OCI-LY1 (cell line): ENCODE results near the gene GXYLT2.

Source experiments
- H2AFZ ChIP-seq: fragments of 200-600 bp; sonication (generic), shearing (Covaris generic); 2 replicates; pipeline ENCODE4 v1.6.0; 2014; ENCODE audit warnings: antibody characterized with exemption, mild to moderate bottlenecking, low read length
- H3F3A ChIP-seq: fragments of 200-600 bp; sonication (generic), shearing (Covaris generic); 2 replicates; pipeline ENCODE4 v1.6.0; 2014; ENCODE audit warnings: mild to moderate bottlenecking, antibody characterized with exemption, low read length, moderate library complexity; ENCODE audit not compliant: insufficient read depth
- H3K27ac ChIP-seq: fragments of 200-600 bp; sonication (generic); 2 replicates; pipeline ENCODE4 v1.5.1; 2014; ENCODE audit warnings: low read length, mixed run types, mild to moderate bottlenecking, low read depth; ENCODE audit not compliant: poor library complexity, severe bottlenecking
- H3K27me3 ChIP-seq: fragments of 200-600 bp; sonication (generic); 2 replicates; pipeline ENCODE4 v1.6.0; 2014; ENCODE audit warnings: antibody characterized with exemption, mild to moderate bottlenecking, low read length, moderate library complexity; ENCODE audit not compliant: insufficient read depth
- H3K36me3 ChIP-seq: fragments of 200-600 bp; sonication (generic); 2 replicates; pipeline ENCODE4 v1.6.1; 2014; ENCODE audit warnings: mild to moderate bottlenecking, antibody characterized with exemption, low read length, moderate library complexity, mixed read lengths; ENCODE audit not compliant: insufficient read depth
- H3K4me1 ChIP-seq: fragments of 200-600 bp; sonication (generic); 2 replicates; pipeline ENCODE4 v1.5.1; 2014; ENCODE audit warnings: mild to moderate bottlenecking, low read length, moderate library complexity; ENCODE audit not compliant: insufficient read depth, severe bottlenecking
- H3K4me2 ChIP-seq: fragments of 200-600 bp; sonication (generic), shearing (Covaris generic); 2 replicates; pipeline ENCODE4 v1.6.1; 2014; ENCODE audit warnings: low read length
- H3K4me3 ChIP-seq: fragments of 200-600 bp; sonication (generic); 2 replicates; pipeline ENCODE4 v1.5.1; 2014; ENCODE audit warnings: low read length, low read depth, mild to moderate bottlenecking, mixed read lengths; ENCODE audit not compliant: poor library complexity, severe bottlenecking
- H3K79me2 ChIP-seq: fragments of 200-600 bp; shearing (Covaris generic); 2 replicates; pipeline ENCODE4 v1.6.1; 2016; ENCODE audit warnings: mixed run types, low read length, mixed read lengths; ENCODE audit not compliant: insufficient read depth
- H3K9ac ChIP-seq: fragments of 200-600 bp; sonication (generic), shearing (Covaris generic); 2 replicates; pipeline ENCODE4 v1.6.1; 2014; ENCODE audit warnings: mild to moderate bottlenecking, low read length, mixed read lengths
- H3K9me2 ChIP-seq: fragments of 200-600 bp; sonication (generic), shearing (Covaris generic); 2 replicates; pipeline ENCODE4 v1.6.1; 2014; ENCODE audit warnings: low read depth, mild to moderate bottlenecking, low read length, mixed read lengths
- H3K9me3 ChIP-seq: fragments of 200-600 bp; shearing (Covaris generic); 2 replicates; pipeline ENCODE4 v1.6.1; 2014; ENCODE audit warnings: low read length, mixed read lengths
- H4K20me1 ChIP-seq: fragments of 200-600 bp; sonication (generic), shearing (Covaris generic); 2 replicates; pipeline ENCODE4 v1.6.0; 2016; ENCODE audit warnings: mild to moderate bottlenecking, low read length; ENCODE audit not compliant: insufficient read depth
- EZH2 ChIP-seq: fragments of 200-600 bp; sonication (generic), shearing (Covaris generic); IDR thresholded peaks from 2 replicates; pipeline ENCODE4 v1.8.0; 2017; ENCODE audit warnings: borderline replicate concordance, mixed run types, mild to moderate bottlenecking, antibody characterized with exemption, low read length, moderate library complexity, mixed read lengths
- TF ChIP-seq, protein P1 (sequence below): fragments of 200-600 bp; sonication (generic), shearing (Covaris generic); IDR thresholded peaks from 2 replicates; pipeline ENCODE4 v1.5.1; 2017; ENCODE audit warnings: mild to moderate bottlenecking, antibody characterized with exemption, low read length, moderate library complexity, mixed read lengths

GXYLT2 gene

DNA sequence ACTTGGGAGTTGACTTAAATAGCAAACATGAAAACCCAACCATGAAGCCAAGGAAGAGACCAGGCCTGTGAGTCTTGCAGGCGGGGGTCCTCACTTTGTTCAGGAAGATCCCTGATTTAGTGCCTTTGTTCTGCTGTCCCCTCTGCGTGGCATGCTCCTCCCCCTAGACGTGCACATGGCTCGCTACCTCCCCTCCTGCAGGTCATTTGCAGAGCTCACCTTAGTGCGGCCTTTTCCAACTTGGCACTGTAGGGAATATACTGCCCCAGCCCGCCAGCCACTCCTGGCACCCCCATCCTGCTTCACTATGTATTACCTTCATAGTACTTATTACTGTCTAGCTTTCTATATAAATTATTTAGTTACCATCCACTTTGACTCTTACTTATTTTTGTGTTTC, 18.3 kb downstream of the GXYLT2 start:
- no peaks in the 10 kb centered on the region for H4K20me1 ChIP-seq
- no peak for TF ChIP-seq EZH2
- TF ChIP-seq, protein P1, sequence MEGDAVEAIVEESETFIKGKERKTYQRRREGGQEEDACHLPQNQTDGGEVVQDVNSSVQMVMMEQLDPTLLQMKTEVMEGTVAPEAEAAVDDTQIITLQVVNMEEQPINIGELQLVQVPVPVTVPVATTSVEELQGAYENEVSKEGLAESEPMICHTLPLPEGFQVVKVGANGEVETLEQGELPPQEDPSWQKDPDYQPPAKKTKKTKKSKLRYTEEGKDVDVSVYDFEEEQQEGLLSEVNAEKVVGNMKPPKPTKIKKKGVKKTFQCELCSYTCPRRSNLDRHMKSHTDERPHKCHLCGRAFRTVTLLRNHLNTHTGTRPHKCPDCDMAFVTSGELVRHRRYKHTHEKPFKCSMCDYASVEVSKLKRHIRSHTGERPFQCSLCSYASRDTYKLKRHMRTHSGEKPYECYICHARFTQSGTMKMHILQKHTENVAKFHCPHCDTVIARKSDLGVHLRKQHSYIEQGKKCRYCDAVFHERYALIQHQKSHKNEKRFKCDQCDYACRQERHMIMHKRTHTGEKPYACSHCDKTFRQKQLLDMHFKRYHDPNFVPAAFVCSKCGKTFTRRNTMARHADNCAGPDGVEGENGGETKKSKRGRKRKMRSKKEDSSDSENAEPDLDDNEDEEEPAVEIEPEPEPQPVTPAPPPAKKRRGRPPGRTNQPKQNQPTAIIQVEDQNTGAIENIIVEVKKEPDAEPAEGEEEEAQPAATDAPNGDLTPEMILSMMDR: no peak
- no peaks in the 10 kb centered on the region for H3K9me2 ChIP-seq
- no peaks in the 10 kb centered on the region for H3K79me2 ChIP-seq
- H3F3A ChIP-seq: no peaks in the 10 kb centered on the region
- H3K27ac ChIP-seq: no peak overlapping the region
- no peak overlapping the region for H3K4me3 ChIP-seq
- H3K36me3 ChIP-seq: no peaks in the 10 kb centered on the region
- H3K9ac ChIP-seq: no peak overlapping the region
- no peaks in the 10 kb centered on the region for H3K4me1 ChIP-seq
- H2AFZ ChIP-seq: no peak overlapping the region
- no peaks in the 10 kb centered on the region for H3K9me3 ChIP-seq
- H3K4me2 ChIP-seq: no peak overlapping the region
- H3K27me3 ChIP-seq: no peaks in the 10 kb centered on the region

DNA sequence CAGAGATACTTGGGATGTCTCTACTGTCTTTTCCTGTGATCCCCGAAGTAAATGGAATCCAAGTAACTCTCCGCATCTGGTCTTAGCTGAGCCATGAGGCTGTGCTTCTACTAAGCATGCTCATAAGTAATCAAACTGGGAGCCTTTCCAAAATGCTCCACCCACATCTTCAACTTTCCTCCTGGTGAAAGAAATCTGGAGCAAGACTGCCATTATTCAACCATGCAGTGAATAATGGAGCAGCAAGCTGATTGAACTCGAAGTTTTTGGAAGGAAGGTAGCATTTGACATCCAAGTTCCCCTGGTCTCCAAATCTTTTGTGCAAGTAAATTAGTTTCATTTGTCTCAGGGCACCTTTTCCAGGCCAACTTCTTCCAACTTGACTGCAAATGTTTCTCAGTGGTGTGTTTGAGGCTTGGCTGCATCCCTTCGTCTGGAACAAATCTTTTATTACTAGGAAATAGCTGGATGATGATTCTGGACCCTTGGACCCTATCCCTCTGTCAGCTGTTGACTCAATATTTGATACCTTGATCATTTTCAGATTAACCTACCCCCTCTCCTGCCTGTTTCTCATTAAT, 19.4 kb downstream of the GXYLT2 start:
- no peak overlapping the region for H2AFZ ChIP-seq
- TF ChIP-seq, protein P1: no peak
- no peak for TF ChIP-seq EZH2
- no peaks in the 10 kb centered on the region for H3F3A ChIP-seq
- no peaks in the 10 kb centered on the region for H3K79me2 ChIP-seq
- no peaks in the 10 kb centered on the region for H3K9me2 ChIP-seq
- H3K9me3 ChIP-seq: no peaks in the 10 kb centered on the region
- H4K20me1 ChIP-seq: no peaks in the 10 kb centered on the region
- H3K4me3 ChIP-seq: no peak overlapping the region
- H3K27me3 ChIP-seq: no peaks in the 10 kb centered on the region
- H3K4me1 ChIP-seq: no peaks in the 10 kb centered on the region
- no peak overlapping the region for H3K4me2 ChIP-seq
- no peak overlapping the region for H3K27ac ChIP-seq
- H3K9ac ChIP-seq: no peak overlapping the region
- H3K36me3 ChIP-seq: no peaks in the 10 kb centered on the region

DNA sequence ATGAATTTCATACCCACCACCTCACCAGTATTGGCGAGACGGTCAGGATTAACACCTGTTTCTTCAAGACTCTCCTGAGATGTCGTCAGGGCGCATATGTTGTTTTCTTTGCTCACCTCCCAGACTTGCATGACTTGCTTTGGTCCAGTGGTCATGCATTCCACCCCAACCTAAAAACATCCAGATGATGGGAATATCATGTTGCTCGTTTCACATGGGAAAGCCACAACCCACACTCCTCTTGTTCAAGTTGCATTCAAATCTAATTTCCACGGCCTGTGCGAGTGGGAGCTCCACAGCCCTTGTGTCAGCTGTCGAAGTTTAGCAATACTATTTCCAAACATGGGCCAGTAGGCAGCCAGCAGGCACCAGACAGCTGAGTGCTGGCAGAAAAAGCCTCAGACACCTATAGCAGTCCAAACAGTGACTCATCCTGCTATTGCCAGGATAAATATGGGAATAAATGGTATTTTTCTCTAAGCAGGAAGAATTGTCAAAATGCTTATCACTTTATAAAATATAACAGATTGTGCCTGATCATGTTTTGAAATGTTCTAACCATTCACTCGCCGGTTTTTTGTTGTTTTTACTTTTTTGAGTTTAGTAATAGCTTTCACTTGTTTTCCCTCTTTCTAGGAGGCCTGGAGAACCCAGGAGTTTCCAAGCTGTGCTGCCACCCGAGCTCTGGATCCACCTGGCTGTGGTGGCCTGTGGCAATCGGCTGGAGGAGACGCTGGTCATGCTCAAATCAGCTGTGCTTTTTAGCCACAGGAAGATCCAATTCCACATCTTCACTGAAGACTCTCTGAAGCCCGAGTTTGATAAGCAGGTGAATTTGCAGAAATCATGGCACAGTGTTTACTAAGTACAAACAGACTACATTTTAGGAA, 20.1 kb downstream of the GXYLT2 start:
- Histone ChIP-seq H4K20me1 (no peaks in the 10 kb centered on the region), H3K9ac (no peak overlapping the region), H3K27me3 (no peaks in the 10 kb centered on the region), H3K36me3 (no peaks in the 10 kb centered on the region), H3K4me3 (no peak overlapping the region), H2AFZ (no peak overlapping the region), H3K4me2 (no peak overlapping the region), H3K79me2 (no peaks in the 10 kb centered on the region), H3K9me2 (no peaks in the 10 kb centered on the region), H3F3A (no peaks in the 10 kb centered on the region), H3K27ac (no peak overlapping the region), H3K9me3 (no peaks in the 10 kb centered on the region), H3K4me1 (no peaks in the 10 kb centered on the region)
- no peak for TF ChIP-seq EZH2
- TF ChIP-seq, protein P1: no peak
